Mammary epithelial cell (primary cell): ENCODE results near the gene DDX23.

Experiments
- EZH2 ChIP-seq: IDR thresholded peaks from 2 replicates; pipeline ENCODE4 v1.6.1; 2012; ENCODE audit warnings: low read length, inconsistent platforms, borderline replicate concordance
- TF ChIP-seq, protein P1 (sequence below), 2 donors: IDR thresholded peaks in 1 of 2; conservative IDR thresholded peaks in 1 of 2; 2 replicates each; pipeline ENCODE4 v1.5.1; 2011 to 2012; ENCODE audit warnings: inconsistent platforms in 2 of 2, low read length in 2 of 2, mild to moderate bottlenecking in 2 of 2, control low read depth in 1 of 2, low read depth in 1 of 2; ENCODE audit not compliant: insufficient read depth in 1 of 2; ENCODE audit errors: extremely low read depth in 1 of 2

DNA sequence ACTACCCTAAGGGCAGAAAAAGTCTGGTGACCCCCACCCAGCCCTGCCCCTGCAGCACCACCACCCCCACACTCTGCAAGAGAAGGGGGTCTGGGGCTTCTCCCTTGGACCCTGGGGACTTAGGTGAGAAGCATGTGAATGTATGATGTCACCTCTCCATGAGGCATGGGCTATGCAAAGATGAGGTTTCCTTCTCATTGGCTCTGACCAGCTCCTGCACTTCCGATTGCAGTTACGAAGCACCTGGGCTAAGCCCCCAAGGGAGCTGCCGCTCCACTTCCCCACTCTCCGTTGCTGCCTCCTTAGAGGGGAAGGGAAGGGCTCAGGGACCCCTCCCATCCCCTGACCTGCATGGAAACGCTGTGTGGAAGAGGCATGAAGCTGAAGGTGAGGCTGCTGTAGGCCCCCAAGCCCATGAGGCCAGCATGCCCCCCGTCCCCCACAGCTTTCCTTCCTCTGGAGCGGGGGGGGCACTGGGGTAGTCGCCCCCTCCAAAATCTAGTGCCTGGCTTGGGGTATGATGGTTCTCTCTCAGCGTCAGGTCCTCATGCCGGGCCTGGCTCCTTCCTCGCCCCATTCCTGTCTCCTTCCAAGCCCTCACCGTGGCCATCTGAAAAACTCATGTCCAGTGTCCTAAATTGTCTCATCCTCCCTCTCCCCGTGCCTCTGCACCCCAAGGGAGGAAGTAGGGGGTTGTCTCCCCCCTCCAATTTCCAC, 5.5 kb upstream of the DDX23 start:
- TF ChIP-seq, protein P1, sequence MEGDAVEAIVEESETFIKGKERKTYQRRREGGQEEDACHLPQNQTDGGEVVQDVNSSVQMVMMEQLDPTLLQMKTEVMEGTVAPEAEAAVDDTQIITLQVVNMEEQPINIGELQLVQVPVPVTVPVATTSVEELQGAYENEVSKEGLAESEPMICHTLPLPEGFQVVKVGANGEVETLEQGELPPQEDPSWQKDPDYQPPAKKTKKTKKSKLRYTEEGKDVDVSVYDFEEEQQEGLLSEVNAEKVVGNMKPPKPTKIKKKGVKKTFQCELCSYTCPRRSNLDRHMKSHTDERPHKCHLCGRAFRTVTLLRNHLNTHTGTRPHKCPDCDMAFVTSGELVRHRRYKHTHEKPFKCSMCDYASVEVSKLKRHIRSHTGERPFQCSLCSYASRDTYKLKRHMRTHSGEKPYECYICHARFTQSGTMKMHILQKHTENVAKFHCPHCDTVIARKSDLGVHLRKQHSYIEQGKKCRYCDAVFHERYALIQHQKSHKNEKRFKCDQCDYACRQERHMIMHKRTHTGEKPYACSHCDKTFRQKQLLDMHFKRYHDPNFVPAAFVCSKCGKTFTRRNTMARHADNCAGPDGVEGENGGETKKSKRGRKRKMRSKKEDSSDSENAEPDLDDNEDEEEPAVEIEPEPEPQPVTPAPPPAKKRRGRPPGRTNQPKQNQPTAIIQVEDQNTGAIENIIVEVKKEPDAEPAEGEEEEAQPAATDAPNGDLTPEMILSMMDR (conservative IDR thresholded peaks at IDR 0.05 in 1 of 2, IDR thresholded peaks at IDR 0.05 in 1 of 2; ENCODE audit: extremely low read depth in 1 of 2, insufficient read depth in 1 of 2, low read depth in 1 of 2, low read length in 2 of 2): no peak
- no peak for TF ChIP-seq EZH2
